Naive thymus-derived CD4-positive, alpha-beta T cell (primary cell): ENCODE results near the gene HOXB7. TPM values are rescaled to one million over a fixed set of nuclear protein-coding genes. Genes with fewer than 3 reads are reported as not detected.

ENCODE experiments used
- ATAC-seq: fragments of 150-1000 bp; cut with Tn5 transposase; 2 replicates; pipeline ENCODE4 v1.10.0; 2021; ENCODE audit warnings: mild to moderate bottlenecking, moderate library complexity
- CTCF ChIA-PET: fragments of 350-600 bp; sonication (Branson Sonifier 250); formaldehyde crosslinking; loops from one replicate; lab custom pipeline; 2021; ENCODE audit warnings: antibody characterized with exemption; lab: Charles Lee
- POLR2A ChIA-PET: fragments of 350-600 bp; sonication (Branson Sonifier 250); formaldehyde crosslinking; loops from one replicate; lab custom pipeline; 2021; ENCODE audit warnings: antibody characterized with exemption, inconsistent platforms; lab: Charles Lee
- DNase-seq, 9 donors: peaks; one replicate each; pipeline versions ENCODE4 v3.0.0 to v3.0.0-alpha.2; 2020 to 2022; ENCODE audit warnings: mixed read lengths in 1 of 9
- H3K27ac ChIP-seq: one replicate; pipeline ENCODE4 v1.7.0; 2013; ENCODE audit warnings: mild to moderate bottlenecking, low read depth, low read length, moderate library complexity
- H3K27me3 ChIP-seq, 2 donors: one replicate each; pipeline ENCODE4 v1.7.0; 2013; ENCODE audit warnings: low read length in 2 of 2, mild to moderate bottlenecking in 2 of 2, moderate library complexity in 2 of 2; ENCODE audit not compliant: control insufficient read depth in 2 of 2, insufficient read depth in 2 of 2
- H3K36me3 ChIP-seq, 3 experiments: 1 replicate in 2 of 3; 2 replicates in 1 of 3; pipeline ENCODE4 v1.7.0; 2013; ENCODE audit warnings: low read length in 3 of 3, mild to moderate bottlenecking in 3 of 3, moderate library complexity in 1 of 3; ENCODE audit not compliant: insufficient read depth in 3 of 3, control insufficient read depth in 2 of 3
- H3K4me1 ChIP-seq, 2 donors: one replicate each; pipeline ENCODE4 v1.7.0; 2013; ENCODE audit warnings: low read length in 2 of 2, mild to moderate bottlenecking in 2 of 2, moderate library complexity in 1 of 2; ENCODE audit not compliant: control insufficient read depth in 2 of 2, insufficient read depth in 2 of 2
- H3K4me3 ChIP-seq: 2 replicates; pipeline ENCODE4 v1.7.0; 2013; ENCODE audit warnings: mild to moderate bottlenecking, low read length
- H3K9me3 ChIP-seq, 3 experiments: 1 replicate in 2 of 3; 2 replicates in 1 of 3; pipeline ENCODE4 v1.7.0; 2013; ENCODE audit warnings: low read length in 3 of 3; ENCODE audit not compliant: control insufficient read depth in 2 of 3
- H3K27ac Mint-ChIP-seq, 9 donors: one replicate each; pipeline ENCODE4 v1.8.0; 2020 to 2022; ENCODE audit warnings: mixed read lengths in 9 of 9, mild to moderate bottlenecking in 8 of 9, moderate library complexity in 5 of 9, inconsistent platforms in 2 of 9
- H3K27me3 Mint-ChIP-seq, 5 donors: one replicate each; pipeline ENCODE4 v1.8.0; 2021 to 2022; ENCODE audit warnings: mixed read lengths in 5 of 5, mild to moderate bottlenecking in 1 of 5
- H3K36me3 Mint-ChIP-seq, 5 donors: one replicate each; pipeline ENCODE4 v1.8.0; 2020 to 2022; ENCODE audit warnings: mixed read lengths in 5 of 5, mild to moderate bottlenecking in 3 of 5, inconsistent platforms in 1 of 5
- H3K4me1 Mint-ChIP-seq, 7 donors: one replicate each; pipeline ENCODE4 v1.8.0; 2020 to 2022; ENCODE audit warnings: mixed read lengths in 7 of 7, mild to moderate bottlenecking in 3 of 7, inconsistent platforms in 1 of 7
- H3K4me3 Mint-ChIP-seq, 10 donors: one replicate each; pipeline ENCODE4 v1.8.0; 2020 to 2022; ENCODE audit warnings: mild to moderate bottlenecking in 10 of 10, mixed read lengths in 10 of 10, moderate library complexity in 6 of 10, inconsistent platforms in 2 of 10
- H3K9me3 Mint-ChIP-seq, 11 donors: one replicate each; pipeline ENCODE4 v1.8.0; 2020 to 2022; ENCODE audit warnings: mixed read lengths in 11 of 11, mild to moderate bottlenecking in 4 of 11, inconsistent platforms in 1 of 11, moderate library complexity in 1 of 11
- intact Hi-C, 2 donors: fragments of 100-400 bp; cut with micrococcal nuclease; formaldehyde crosslinking; loops; one replicate each; pipeline ENCODE4 v1.15.1; 2023
- polyA plus RNA-seq, 2 donors: library from polyadenylated mRNA; unstranded; fragments of 300-500 nt; fragmentation: Illumina TruSeq; gene quantifications; one replicate each; pipeline ENCODE4 v1.2.3, GENCODE V29; 2021
- total RNA-seq, 6 experiments: library from RNA in 5 of 6; stranded (reverse) in 5 of 6; gene quantifications; 1 replicate in 5 of 6; 2 replicates in 1 of 6; pipeline ENCODE4 v1.2.3 and lab custom pipeline; 2021 to 2026

HOXB7 gene
- total and polyA plus RNA-seq, 7 experiments from 2014 or later, result 0.31 TPM; not detected in 6

GRCh38 chr17:48639136-48639535, 28.3 kb upstream of the HOXB7 start:
- Mint-ChIP-seq H3K36me3 (no peaks in the 10 kb centered on the region), H3K9me3 (peaks cover 0 to 3% (median 0%) of the 10 kb centered on the region in 11 donors), H3K27me3 (peaks cover 84 to 100% (median 92%) of the 10 kb centered on the region in 5 donors), H3K4me1 (peaks cover 11 to 22% (median 16%) of the 10 kb centered on the region in 7 donors), H3K4me3 (no peak overlapping the region), H3K27ac (no peak overlapping the region)
- DNase-seq, result no peak
- POLR2A ChIA-PET, result no interaction called here
- Histone ChIP-seq H3K27me3 (peaks cover 12 to 49% of the 10 kb centered on the region in 2 donors), H3K36me3 (no peaks in the 10 kb centered on the region), H3K4me3 (no peak overlapping the region), H3K9me3 (no peaks in the 10 kb centered on the region), H3K4me1 (peaks cover 0 to 6% of the 10 kb centered on the region in 2 donors), H3K27ac (no peak overlapping the region)
- ATAC-seq, result no peak
- CTCF ChIA-PET, result no interaction called here
- intact Hi-C loops, result no loop called here

- no peak overlapping the region for H3K27ac ChIP-seq
- ChIA-PET POLR2A (interaction anchor here (1.3 kb wide), 1 partner anchor 18 kb away, joined by 3 read pairs; no protein-coding TSS in a partner anchor), CTCF (interaction anchor here (0.5 to 1.5 kb wide), 2 partner anchors 15 to 72 kb away, joined by 5 to 7 read pairs; no protein-coding TSS in a partner anchor)
- intact Hi-C loops, result no loop called here
- H3K27me3 ChIP-seq, result peaks cover 12 to 45% of the 10 kb centered on the region in 2 donors
- DNase-seq (no peak), ATAC-seq (no peak)
- H3K9me3 ChIP-seq, result no peaks in the 10 kb centered on the region
- no peaks in the 10 kb centered on the region for H3K36me3 ChIP-seq
- Mint-ChIP-seq H3K27me3 (peaks cover 80 to 98% (median 92%) of the 10 kb centered on the region in 5 donors), H3K9me3 (peaks cover 0 to 5% (median 0%) of the 10 kb centered on the region in 11 donors), H3K4me3 (peak overlapping the region in 2 of 10 donors; percentile 23 to 57), H3K27ac (no peak overlapping the region), H3K36me3 (peaks cover 0 to 4% (median 0%) of the 10 kb centered on the region in 5 donors), H3K4me1 (peaks cover 13 to 26% (median 19%) of the 10 kb centered on the region in 7 donors)
- H3K4me3 ChIP-seq, result no peak overlapping the region
- peaks cover 0 to 12% of the 10 kb centered on the region in 2 donors for H3K4me1 ChIP-seq
Observed at GRCh38 chr17:48637323-48638260, 26.8 kb upstream of the HOXB7 start.

GRCh38 chr17:48636177-48637018, 25.6 kb upstream of the HOXB7 start:
- Mint-ChIP-seq H3K4me1 (peaks cover 9 to 19% (median 17%) of the 10 kb centered on the region in 7 donors), H3K27me3 (peaks cover 74 to 98% (median 88%) of the 10 kb centered on the region in 5 donors), H3K36me3 (peaks cover 0 to 4% (median 0%) of the 10 kb centered on the region in 5 donors), H3K9me3 (peaks cover 0 to 4% (median 0%) of the 10 kb centered on the region in 11 donors), H3K27ac (peak overlapping the region in 1 of 9 donors; percentile 25), H3K4me3 (peak overlapping the region in 7 of 10 donors; percentile 2 to 61 (median 54))
- H3K36me3 ChIP-seq, result no peaks in the 10 kb centered on the region
- ChIA-PET POLR2A (interaction anchor here (1.3 kb wide), 1 partner anchor 19 kb away, joined by 3 read pairs; no protein-coding TSS in a partner anchor), CTCF (interaction anchor here (0.5 to 1.5 kb wide), 4 partner anchors 13 to 345 kb away, joined by 3 to 7 read pairs (median 4); no protein-coding TSS in a partner anchor)
- ATAC-seq (peak; percentile 84), DNase-seq (peak in 6 of 9 donors; percentile 29 to 73 (median 48))
- H3K27me3 ChIP-seq, result peaks cover 18 to 40% of the 10 kb centered on the region in 2 donors
- intact Hi-C loops, result no loop called here
- peaks cover 0 to 6% of the 10 kb centered on the region in 2 donors for H3K4me1 ChIP-seq
- H3K27ac ChIP-seq, result no peak overlapping the region
- no peaks in the 10 kb centered on the region for H3K9me3 ChIP-seq
- no peak overlapping the region for H3K4me3 ChIP-seq

- ATAC-seq, result no peak
- intact Hi-C loops, result no loop called here
- Mint-ChIP-seq H3K4me1 (peaks cover 6 to 16% (median 14%) of the 10 kb centered on the region in 7 donors), H3K9me3 (peaks cover 0 to 6% (median 0%) of the 10 kb centered on the region in 11 donors), H3K4me3 (peak overlapping the region in 7 of 10 donors; percentile 16 to 77 (median 52)), H3K27me3 (peaks cover 78 to 98% (median 89%) of the 10 kb centered on the region in 5 donors), H3K27ac (peak overlapping the region in 1 of 9 donors; percentile 48), H3K36me3 (peaks cover 0 to 4% (median 0%) of the 10 kb centered on the region in 5 donors)
- Histone ChIP-seq H3K4me1 (peaks cover 0 to 6% of the 10 kb centered on the region in 2 donors), H3K36me3 (no peaks in the 10 kb centered on the region), H3K27me3 (peaks cover 18 to 41% of the 10 kb centered on the region in 2 donors), H3K9me3 (no peaks in the 10 kb centered on the region), H3K4me3 (no peak overlapping the region), H3K27ac (no peak overlapping the region)
- DNase-seq, result no peak
- CTCF ChIA-PET, result no interaction called here
- POLR2A ChIA-PET, result no interaction called here
Observed at GRCh38 chr17:48634493-48635208, 23.8 kb upstream of the HOXB7 start.

GRCh38 chr17:48633266-48633677, 22.5 kb upstream of the HOXB7 start:
- ATAC-seq (no peak), DNase-seq (no peak)
- H3K4me3 Mint-ChIP-seq, result peak overlapping the region in 2 of 10 donors; percentile 59 to 71
- intact Hi-C loops, result no loop called here
- ChIA-PET POLR2A (no interaction called here), CTCF (no interaction called here)
- Histone ChIP-seq H3K36me3 (no peaks in the 10 kb centered on the region), H3K27ac (no peak overlapping the region), H3K4me3 (no peak overlapping the region), H3K27me3 (peaks cover 26 to 41% of the 10 kb centered on the region in 2 donors), H3K9me3 (no peaks in the 10 kb centered on the region), H3K4me1 (peaks cover 0 to 6% of the 10 kb centered on the region in 2 donors)
- peaks cover 0 to 4% (median 0%) of the 10 kb centered on the region in 5 donors for H3K36me3 Mint-ChIP-seq
- H3K27ac Mint-ChIP-seq, result no peak overlapping the region
- peaks cover 78 to 98% (median 89%) of the 10 kb centered on the region in 5 donors for H3K27me3 Mint-ChIP-seq
- H3K9me3 Mint-ChIP-seq, result peaks cover 0 to 6% (median 0%) of the 10 kb centered on the region in 11 donors
- peaks cover 6 to 16% (median 14%) of the 10 kb centered on the region in 7 donors for H3K4me1 Mint-ChIP-seq
